MM.1S (cell line): Measurements from ENCODE around the gene PIK3R4.

Source experiments
- DNase-seq: peaks from one replicate; pipeline ENCODE4 v3.0.0-alpha.2; 2015
- H2AFZ ChIP-seq: fragments of 300-600 bp; sonication (generic); 2 replicates; pipeline ENCODE4 v1.6.0; 2016; ENCODE audit warnings: antibody characterized with exemption, low read length
- H3F3A ChIP-seq: fragments of 300-600 bp; sonication (generic); 2 replicates; pipeline ENCODE4 v1.6.1; 2016; ENCODE audit warnings: mild to moderate bottlenecking, antibody characterized with exemption, low read length, moderate library complexity, mixed read lengths; ENCODE audit not compliant: insufficient read depth
- H3K27ac ChIP-seq: fragments of 300-600 bp; sonication (generic); 2 replicates; pipeline ENCODE4 v1.5.1; 2016; ENCODE audit warnings: mild to moderate bottlenecking, low read length
- H3K27me3 ChIP-seq: fragments of 300-600 bp; sonication (generic); replicated peaks from 2 replicates; pipeline ENCODE4 v1.6.0; 2016; ENCODE audit warnings: low read length; ENCODE audit not compliant: insufficient read depth
- H3K36me3 ChIP-seq: fragments of 300-600 bp; sonication (generic); replicated peaks from 2 replicates; pipeline ENCODE4 v1.6.1; 2016; ENCODE audit warnings: mild to moderate bottlenecking, low read length, mixed read lengths; ENCODE audit not compliant: insufficient read depth
- H3K4me1 ChIP-seq: fragments of 300-600 bp; sonication (generic); 2 replicates; pipeline ENCODE4 v1.6.1; 2016; ENCODE audit warnings: low read length, mixed read lengths
- H3K4me2 ChIP-seq: fragments of 300-600 bp; sonication (generic); 2 replicates; pipeline ENCODE4 v1.6.0; 2016; ENCODE audit warnings: low read depth, low read length
- H3K4me3 ChIP-seq: fragments of 300-600 bp; sonication (generic); 2 replicates; pipeline ENCODE4 v1.5.1; 2016; ENCODE audit warnings: low read length, mixed read lengths
- H3K79me2 ChIP-seq: fragments of 300-600 bp; sonication (generic); 2 replicates; pipeline ENCODE4 v1.6.1; 2016; ENCODE audit warnings: mixed run types, low read length, mixed read lengths
- H3K9ac ChIP-seq: fragments of 300-600 bp; sonication (generic); 2 replicates; pipeline ENCODE4 v1.6.1; 2016; ENCODE audit warnings: low read length, mixed read lengths
- H3K9me2 ChIP-seq: fragments of 300-600 bp; sonication (generic); replicated peaks from 2 replicates; pipeline ENCODE4 v1.6.1; 2016; ENCODE audit warnings: mild to moderate bottlenecking, low read length, mixed read lengths; ENCODE audit not compliant: insufficient read depth
- H3K9me3 ChIP-seq: fragments of 300-600 bp; sonication (generic); replicated peaks from 2 replicates; pipeline ENCODE4 v1.6.1; 2016; ENCODE audit warnings: mild to moderate bottlenecking, low read length, mixed read lengths; ENCODE audit not compliant: insufficient read depth
- H4K20me1 ChIP-seq: fragments of 300-600 bp; sonication (generic); 2 replicates; pipeline ENCODE4 v1.6.1; 2016; ENCODE audit warnings: mild to moderate bottlenecking, low read length, moderate library complexity, mixed read lengths; ENCODE audit not compliant: insufficient read depth
- EZH2 ChIP-seq: fragments of 300-600 bp; sonication (generic); optimal IDR thresholded peaks from 2 replicates; pipeline ENCODE3; 2017; ENCODE audit warnings: low read depth, mild to moderate bottlenecking, antibody characterized with exemption, low read length, mixed read lengths
- EZH2phosphoT487 ChIP-seq: fragments of 300-600 bp; sonication (generic); IDR thresholded peaks from 2 replicates; pipeline ENCODE4 v1.6.1; 2018; ENCODE audit warnings: antibody characterized with exemption, low read length
- TF ChIP-seq, protein P1 (sequence below): fragments of 300-600 bp; sonication (generic); IDR thresholded peaks from 2 replicates; pipeline ENCODE4 v1.5.1; 2016; ENCODE audit warnings: antibody characterized with exemption, low read length, mixed read lengths

Gene PIK3R4

DNA sequence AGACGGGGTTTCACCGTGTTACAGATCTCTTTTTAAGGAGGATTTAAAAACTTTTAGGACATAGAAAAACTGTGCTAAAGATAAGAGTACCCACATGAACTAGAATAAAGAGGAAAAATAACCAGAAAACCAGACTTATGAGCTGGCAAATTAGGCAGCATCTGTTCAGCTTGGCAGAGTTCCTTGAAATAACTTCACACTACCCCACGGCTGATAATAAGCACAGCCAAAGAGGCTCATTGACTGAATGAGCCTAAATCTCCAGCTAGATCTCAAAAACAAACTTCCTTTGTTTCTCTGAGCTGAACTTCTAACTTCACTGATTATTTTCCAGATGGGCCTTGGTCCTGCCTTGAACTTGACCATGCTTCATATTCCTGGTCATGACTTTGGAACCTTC, 26.7 kb upstream of the PIK3R4 start:
- Histone ChIP-seq H3K4me1 (no peaks in the 10 kb centered on the region), H3K79me2 (no peaks in the 10 kb centered on the region), H3K27me3 (no peaks in the 10 kb centered on the region), H4K20me1 (no peaks in the 10 kb centered on the region), H3K4me3 (no peak overlapping the region), H3K9me3 (no peaks in the 10 kb centered on the region), H3K36me3 (no peaks in the 10 kb centered on the region), H3K4me2 (no peak overlapping the region), H3K9ac (no peak overlapping the region), H3K27ac (no peak overlapping the region), H3F3A (no peaks in the 10 kb centered on the region), H3K9me2 (no peaks in the 10 kb centered on the region), H2AFZ (no peak overlapping the region)
- DNase-seq = no peak
- no peak for TF ChIP-seq EZH2
- TF ChIP-seq, protein P1, sequence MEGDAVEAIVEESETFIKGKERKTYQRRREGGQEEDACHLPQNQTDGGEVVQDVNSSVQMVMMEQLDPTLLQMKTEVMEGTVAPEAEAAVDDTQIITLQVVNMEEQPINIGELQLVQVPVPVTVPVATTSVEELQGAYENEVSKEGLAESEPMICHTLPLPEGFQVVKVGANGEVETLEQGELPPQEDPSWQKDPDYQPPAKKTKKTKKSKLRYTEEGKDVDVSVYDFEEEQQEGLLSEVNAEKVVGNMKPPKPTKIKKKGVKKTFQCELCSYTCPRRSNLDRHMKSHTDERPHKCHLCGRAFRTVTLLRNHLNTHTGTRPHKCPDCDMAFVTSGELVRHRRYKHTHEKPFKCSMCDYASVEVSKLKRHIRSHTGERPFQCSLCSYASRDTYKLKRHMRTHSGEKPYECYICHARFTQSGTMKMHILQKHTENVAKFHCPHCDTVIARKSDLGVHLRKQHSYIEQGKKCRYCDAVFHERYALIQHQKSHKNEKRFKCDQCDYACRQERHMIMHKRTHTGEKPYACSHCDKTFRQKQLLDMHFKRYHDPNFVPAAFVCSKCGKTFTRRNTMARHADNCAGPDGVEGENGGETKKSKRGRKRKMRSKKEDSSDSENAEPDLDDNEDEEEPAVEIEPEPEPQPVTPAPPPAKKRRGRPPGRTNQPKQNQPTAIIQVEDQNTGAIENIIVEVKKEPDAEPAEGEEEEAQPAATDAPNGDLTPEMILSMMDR = no peak
- no peak for TF ChIP-seq EZH2phosphoT487

- Histone ChIP-seq H3K4me3 (no peak overlapping the region), H3K27me3 (no peaks in the 10 kb centered on the region), H3K79me2 (no peaks in the 10 kb centered on the region), H3K9ac (no peak overlapping the region), H4K20me1 (no peaks in the 10 kb centered on the region), H3K4me2 (no peak overlapping the region), H2AFZ (no peak overlapping the region), H3K27ac (no peak overlapping the region), H3K4me1 (no peaks in the 10 kb centered on the region), H3F3A (no peaks in the 10 kb centered on the region), H3K9me3 (no peaks in the 10 kb centered on the region), H3K36me3 (no peaks in the 10 kb centered on the region), H3K9me2 (no peaks in the 10 kb centered on the region)
- DNase-seq = no peak
- TF ChIP-seq, protein P1 = no peak
These were observed 25.5 kb upstream of the PIK3R4 start for GRCh38 chr3:130772129-130772528.

- Histone ChIP-seq H4K20me1 (no peaks in the 10 kb centered on the region), H3F3A (no peaks in the 10 kb centered on the region), H3K9me3 (no peaks in the 10 kb centered on the region), H3K27ac (no peak overlapping the region), H3K9ac (no peak overlapping the region), H3K27me3 (no peaks in the 10 kb centered on the region), H3K79me2 (no peaks in the 10 kb centered on the region), H3K9me2 (no peaks in the 10 kb centered on the region), H3K4me3 (no peak overlapping the region), H3K4me2 (no peak overlapping the region), H3K36me3 (no peaks in the 10 kb centered on the region), H3K4me1 (no peaks in the 10 kb centered on the region), H2AFZ (no peak overlapping the region)
- TF ChIP-seq EZH2 (no peak), EZH2phosphoT487 (no peak)
- TF ChIP-seq, protein P1 = no peak
- no peak for DNase-seq
These were observed 24.0 kb upstream of the PIK3R4 start for GRCh38 chr3:130770644-130771043.
